LNCaP clone FGC (cell line): Measurements from ENCODE around the gene LIX1L.

Source experiments
- DNase-seq: peaks from one replicate; pipeline ENCODE4 v3.0.0-alpha.2; 2011; ENCODE audit warnings: low read depth
- H3K4me3 ChIP-seq: 2 replicates; pipeline ENCODE4 v1.5.1; 2011; ENCODE audit warnings: mild to moderate bottlenecking, low read depth, low read length, control low read depth
- TF ChIP-seq, protein P1 (sequence below): IDR thresholded peaks from 2 replicates; pipeline ENCODE4 v1.5.1; 2012; ENCODE audit warnings: mild to moderate bottlenecking; ENCODE audit not compliant: control insufficient read depth, insufficient read depth; ENCODE audit errors: extremely low read depth

LIX1L gene

DNA sequence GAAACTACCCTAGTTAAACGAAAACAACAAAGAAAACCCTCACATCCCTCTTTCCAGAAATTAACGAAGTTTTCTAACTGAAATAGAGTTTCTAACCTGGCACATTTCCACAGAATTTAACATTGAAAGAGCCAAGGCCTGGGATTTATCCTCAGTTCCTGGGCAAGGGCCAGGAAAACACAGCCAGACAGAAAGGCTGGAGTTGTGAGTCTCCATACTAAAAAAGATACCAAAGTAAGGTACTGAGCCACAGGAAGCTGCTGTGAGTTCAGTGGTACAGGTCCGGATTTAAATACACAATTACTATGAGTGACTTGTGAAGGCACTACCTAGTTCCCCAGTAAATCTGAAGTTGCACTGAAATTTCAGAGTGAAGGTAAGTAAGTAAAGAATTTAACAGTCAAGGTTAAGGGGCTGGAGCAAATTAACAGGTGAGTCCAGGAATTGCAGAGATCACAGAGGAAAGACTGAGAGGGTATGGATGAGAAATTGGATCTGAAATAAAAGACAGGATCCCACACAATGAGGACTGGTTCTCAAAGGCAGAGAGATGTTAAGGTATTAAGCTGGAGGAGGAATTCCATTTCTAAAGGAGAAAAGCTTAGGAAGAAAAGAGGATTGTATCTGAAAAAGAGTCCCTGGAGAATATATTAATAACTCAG is 905 bp downstream of the LIX1L start:
- peak overlapping the region; percentile 51 for H3K4me3 ChIP-seq
- DNase-seq, result no peak
- TF ChIP-seq, protein P1, sequence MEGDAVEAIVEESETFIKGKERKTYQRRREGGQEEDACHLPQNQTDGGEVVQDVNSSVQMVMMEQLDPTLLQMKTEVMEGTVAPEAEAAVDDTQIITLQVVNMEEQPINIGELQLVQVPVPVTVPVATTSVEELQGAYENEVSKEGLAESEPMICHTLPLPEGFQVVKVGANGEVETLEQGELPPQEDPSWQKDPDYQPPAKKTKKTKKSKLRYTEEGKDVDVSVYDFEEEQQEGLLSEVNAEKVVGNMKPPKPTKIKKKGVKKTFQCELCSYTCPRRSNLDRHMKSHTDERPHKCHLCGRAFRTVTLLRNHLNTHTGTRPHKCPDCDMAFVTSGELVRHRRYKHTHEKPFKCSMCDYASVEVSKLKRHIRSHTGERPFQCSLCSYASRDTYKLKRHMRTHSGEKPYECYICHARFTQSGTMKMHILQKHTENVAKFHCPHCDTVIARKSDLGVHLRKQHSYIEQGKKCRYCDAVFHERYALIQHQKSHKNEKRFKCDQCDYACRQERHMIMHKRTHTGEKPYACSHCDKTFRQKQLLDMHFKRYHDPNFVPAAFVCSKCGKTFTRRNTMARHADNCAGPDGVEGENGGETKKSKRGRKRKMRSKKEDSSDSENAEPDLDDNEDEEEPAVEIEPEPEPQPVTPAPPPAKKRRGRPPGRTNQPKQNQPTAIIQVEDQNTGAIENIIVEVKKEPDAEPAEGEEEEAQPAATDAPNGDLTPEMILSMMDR, result no peak

DNA sequence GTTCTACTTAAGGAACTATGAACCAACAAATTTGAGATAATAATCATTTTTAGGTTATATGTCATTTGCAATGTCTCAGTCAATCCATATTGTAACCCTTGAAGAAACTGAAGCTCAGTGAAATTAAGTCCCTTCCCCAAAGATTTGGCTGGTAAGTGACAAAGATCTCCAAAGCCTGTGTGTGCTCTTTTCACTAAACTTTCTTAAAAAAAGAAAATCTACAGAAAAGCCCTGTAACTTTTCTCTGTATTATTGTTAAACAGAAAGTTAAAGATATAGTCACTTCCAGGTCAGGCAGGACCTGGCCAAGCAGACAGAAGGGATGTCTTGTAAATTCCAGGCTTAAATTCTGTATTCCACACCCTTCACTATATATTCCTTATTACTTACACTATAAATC is 1.5 kb downstream of the LIX1L start:
- TF ChIP-seq, protein P1, result no peak
- no peak for DNase-seq
- no peak overlapping the region for H3K4me3 ChIP-seq

DNA sequence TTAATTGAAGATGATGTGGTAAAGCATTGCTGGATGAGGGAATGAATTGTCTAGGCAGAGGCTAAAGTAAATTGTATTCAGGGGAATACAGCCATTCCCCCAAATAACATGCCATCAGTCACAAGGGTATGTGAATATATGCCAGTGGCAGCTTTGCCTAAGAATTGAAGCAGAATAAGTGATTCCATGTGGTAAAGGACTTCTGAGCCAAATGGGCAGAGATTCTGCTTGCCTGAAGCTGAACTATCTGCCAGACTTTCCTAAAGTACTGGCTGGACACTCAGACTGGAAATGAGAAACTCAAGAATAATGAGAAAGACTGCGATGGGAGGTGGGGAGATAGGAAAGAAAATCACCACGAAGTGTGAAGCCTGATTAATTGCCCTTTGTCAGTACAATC is 2.4 kb downstream of the LIX1L start:
- H3K4me3 ChIP-seq, result no peak overlapping the region
- DNase-seq, result no peak
- TF ChIP-seq, protein P1, result no peak

DNA sequence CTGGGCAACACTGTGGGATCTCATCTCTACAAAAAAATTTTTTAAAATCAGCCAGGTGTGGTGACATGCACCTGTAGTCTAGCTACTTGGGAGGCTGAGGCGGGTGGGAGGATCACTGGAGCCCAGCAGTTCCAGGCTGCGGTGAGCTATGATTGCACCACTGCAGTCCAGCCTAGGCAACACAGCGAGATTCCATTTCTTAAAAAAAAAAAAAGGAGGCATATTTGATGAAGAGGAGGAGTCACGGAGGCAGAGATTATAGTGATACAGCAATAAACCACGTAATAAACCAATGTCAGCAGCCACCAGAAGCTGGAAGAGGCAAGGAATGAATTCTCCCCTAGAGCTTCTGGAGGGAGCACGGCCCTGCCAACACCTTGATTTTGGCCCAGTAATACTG is 4.0 kb downstream of the LIX1L start:
- TF ChIP-seq, protein P1, result no peak
- DNase-seq, result no peak
- no peak overlapping the region for H3K4me3 ChIP-seq

DNA sequence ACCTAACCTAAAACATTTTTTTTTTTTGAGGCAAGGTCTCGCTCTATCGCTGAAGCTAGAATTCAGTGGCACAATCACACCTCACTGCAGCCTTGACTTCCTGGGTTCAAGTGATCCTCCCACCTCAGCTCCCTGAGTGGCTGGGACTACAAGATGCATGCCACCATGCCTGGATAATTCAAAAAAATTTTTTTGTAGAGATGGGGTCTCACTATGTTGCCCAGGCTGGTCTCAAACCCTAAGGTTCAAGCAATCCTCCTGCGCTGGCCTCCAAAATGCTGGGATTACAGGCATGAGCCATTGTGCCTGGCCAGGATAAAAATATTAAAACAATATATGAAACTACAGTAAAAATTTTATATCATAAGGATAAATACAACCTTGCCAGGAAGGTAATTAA is 4.9 kb downstream of the LIX1L start:
- no peak for DNase-seq
- TF ChIP-seq, protein P1, result no peak
- no peak overlapping the region for H3K4me3 ChIP-seq

DNA sequence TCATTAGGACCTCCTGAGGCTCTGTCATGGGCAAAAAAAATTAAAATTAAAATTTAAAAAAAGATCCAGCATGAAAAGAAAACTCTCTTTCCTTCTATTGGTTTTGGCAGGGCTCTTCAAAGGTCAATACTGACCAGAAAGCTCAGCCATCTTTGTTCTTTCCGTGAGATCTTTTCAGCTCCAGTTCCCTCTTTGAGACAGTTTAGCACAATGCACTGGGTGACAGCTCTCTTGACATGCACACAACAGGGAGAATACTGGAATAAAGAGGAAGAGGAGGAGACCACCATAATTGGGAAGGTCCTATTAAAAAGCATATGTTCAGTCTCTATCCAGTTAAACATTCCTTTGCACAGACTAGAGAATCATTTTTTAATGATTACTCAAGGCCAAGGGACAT is 6.3 kb downstream of the LIX1L start:
- DNase-seq, result no peak
- H3K4me3 ChIP-seq, result no peak overlapping the region
- TF ChIP-seq, protein P1, result no peak

DNA sequence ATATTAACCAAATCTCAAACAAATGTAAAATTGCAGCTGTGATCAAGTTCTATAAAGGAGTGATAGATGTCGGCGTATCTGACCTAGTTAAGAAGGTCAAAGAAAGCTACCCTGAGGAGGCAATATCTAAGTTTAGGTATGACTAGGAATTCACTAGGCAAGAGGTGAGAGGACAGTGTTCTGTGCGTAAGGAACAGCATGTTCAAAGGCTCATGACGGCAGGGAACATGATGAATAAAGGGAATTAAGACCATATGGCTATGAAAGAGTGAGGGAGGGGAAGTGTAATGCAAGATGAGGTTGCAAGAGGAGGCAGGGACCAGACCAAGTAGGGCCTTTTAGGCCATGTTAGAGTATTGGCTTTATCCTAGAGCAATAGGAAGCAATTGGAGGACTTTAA is 8.6 kb downstream of the LIX1L start:
- TF ChIP-seq, protein P1, result no peak
- DNase-seq, result no peak
- H3K4me3 ChIP-seq, result no peak overlapping the region
